GM12874 (cell line): Measurements from ENCODE around the gene CALHM3.

Source experiments
- CTCF ChIP-seq: IDR thresholded peaks from 2 replicates; pipeline ENCODE4 v1.5.1; 2011; ENCODE audit warnings: low read depth, mild to moderate bottlenecking, control low read depth, low read length, moderate library complexity; ENCODE audit not compliant: insufficient read depth

Gene CALHM3

GRCh38 chr10:103465411-103466179, 13.4 kb downstream of the CALHM3 start:
- no peak for TF ChIP-seq CTCF

DNA sequence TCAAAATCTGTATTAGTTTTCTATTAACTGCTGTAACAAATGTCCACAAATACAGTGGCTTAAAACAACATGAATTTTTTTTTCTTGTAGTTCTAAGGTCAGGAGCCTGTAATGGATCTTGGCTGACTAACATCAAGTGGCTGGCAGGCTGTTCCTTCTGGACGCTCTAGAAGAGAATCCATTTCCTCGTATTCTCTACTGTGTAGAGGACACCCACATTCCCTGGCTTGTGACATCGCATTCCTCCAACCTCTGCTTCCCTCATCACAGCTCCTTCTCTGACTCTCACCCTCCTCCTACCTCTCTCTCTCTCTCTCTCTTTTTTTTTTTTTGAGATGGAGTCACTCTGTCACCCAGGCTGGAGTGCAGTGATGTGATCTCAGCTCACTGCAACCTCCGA, 15.5 kb downstream of the CALHM3 start:
- TF ChIP-seq CTCF, result no peak

- TF ChIP-seq CTCF, result no peak
These were observed 19.4 kb downstream of the CALHM3 start for GRCh38 chr10:103459615-103460014.

GRCh38 chr10:103458720-103459119, 20.3 kb downstream of the CALHM3 start, which contains the start of gene CALHM1:
TSS of gene CALHM1 (minus strand) at chr10:103458900. CDS start at chr10:103458751, 149 bp downstream.
- no peak for TF ChIP-seq CTCF

DNA sequence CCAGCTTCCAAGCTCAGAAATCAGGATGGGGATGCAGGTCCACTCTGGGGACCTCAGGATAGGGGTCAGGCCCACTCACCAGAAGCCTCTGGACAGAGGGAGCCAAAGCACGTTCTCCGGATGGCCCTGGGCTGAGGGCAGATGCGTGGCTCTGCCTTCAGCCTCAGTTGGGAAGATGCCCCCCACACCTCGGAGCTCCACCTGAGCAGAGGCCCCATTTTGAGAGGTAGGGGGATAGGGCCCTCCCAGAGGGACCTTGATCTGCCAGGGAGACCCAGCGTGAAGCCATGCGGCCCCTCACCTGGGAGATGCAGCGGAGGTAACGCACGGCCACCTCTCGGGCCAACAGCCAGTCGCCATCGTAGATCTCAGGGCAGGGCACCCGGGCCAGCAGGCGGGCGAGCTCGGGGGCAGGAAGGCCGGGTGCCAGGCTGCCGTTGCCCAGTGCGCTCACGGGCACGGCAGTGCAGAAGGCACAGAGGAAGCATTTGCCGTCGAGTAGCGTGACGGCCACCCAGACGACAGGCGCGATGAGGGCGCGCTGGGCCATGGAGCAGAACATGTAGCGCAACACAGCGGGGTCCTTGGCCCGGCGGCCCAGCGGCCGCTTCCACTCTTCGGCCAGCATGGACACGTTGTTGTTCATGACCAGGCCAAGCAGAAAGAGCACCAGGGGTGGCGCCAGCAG, 21.0 kb downstream of the CALHM3 start:
- no peak for TF ChIP-seq CTCF

- TF ChIP-seq CTCF, result no peak
These were observed 21.8 kb downstream of the CALHM3 start for GRCh38 chr10:103457176-103457712.

DNA sequence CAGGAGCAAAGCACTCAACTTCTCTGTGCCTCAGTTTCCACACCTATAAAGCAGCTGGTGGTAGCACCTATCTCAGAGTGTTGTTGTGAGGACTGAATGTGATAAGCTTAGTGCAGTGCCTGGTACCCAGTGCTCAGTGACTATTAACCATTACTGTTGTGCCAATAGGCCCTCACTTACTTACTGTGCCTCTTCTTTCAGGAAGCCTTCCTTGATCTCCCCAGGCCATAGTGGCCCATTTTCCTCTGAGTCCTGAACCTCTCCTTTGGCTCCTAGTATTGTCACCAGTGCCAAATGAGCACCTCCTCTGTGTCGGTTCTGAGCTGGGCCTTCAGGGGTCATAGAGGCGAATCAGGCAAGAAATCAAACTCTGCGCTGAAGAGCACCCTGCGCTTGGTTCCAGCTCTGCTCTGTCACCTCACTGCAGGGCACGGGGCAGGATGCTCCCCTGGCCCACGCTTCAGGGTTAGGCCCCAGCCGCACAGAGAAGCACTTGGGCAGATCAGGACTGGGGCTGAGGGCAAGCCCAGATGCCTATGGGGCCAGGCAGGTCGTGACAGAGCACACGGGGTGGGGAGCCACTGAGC, 22.9 kb downstream of the CALHM3 start:
- TF ChIP-seq CTCF, result no peak
